AG10803 (cell line): ENCODE results near the gene DNAAF2.

Experiments used
- DNase-seq: peaks from one replicate; pipeline ENCODE4 v3.0.0; 2010; ENCODE audit warnings: low read depth
- H3K4me3 ChIP-seq: 2 replicates; pipeline ENCODE4 v1.5.1; 2011; ENCODE audit warnings: mild to moderate bottlenecking, low read length, control low read depth
- TF ChIP-seq, protein P1 (sequence below): conservative IDR thresholded peaks from 2 replicates; pipeline ENCODE4 v1.5.1; 2011; ENCODE audit warnings: mild to moderate bottlenecking, low read length, control low read depth, inconsistent platforms

The DNAAF2 gene

GRCh38 chr14:49598485-49599300 is 36.4 kb downstream of the DNAAF2 start, which contains the start of gene LRR1:
TSS of gene LRR1 (plus strand) at chr14:49598940. CDS start at chr14:49599021, 81 bp downstream.
- H3K4me3 ChIP-seq, result peak within 1 kb of the TSS; percentile 96
- peak; percentile 72 for DNase-seq
- TF ChIP-seq, protein P1, sequence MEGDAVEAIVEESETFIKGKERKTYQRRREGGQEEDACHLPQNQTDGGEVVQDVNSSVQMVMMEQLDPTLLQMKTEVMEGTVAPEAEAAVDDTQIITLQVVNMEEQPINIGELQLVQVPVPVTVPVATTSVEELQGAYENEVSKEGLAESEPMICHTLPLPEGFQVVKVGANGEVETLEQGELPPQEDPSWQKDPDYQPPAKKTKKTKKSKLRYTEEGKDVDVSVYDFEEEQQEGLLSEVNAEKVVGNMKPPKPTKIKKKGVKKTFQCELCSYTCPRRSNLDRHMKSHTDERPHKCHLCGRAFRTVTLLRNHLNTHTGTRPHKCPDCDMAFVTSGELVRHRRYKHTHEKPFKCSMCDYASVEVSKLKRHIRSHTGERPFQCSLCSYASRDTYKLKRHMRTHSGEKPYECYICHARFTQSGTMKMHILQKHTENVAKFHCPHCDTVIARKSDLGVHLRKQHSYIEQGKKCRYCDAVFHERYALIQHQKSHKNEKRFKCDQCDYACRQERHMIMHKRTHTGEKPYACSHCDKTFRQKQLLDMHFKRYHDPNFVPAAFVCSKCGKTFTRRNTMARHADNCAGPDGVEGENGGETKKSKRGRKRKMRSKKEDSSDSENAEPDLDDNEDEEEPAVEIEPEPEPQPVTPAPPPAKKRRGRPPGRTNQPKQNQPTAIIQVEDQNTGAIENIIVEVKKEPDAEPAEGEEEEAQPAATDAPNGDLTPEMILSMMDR, result no peak

- TF ChIP-seq, protein P1, result no peak
- no peak for DNase-seq
- H3K4me3 ChIP-seq, result peak overlapping the region; percentile 96
Observed at GRCh38 chr14:49598189-49598484, 36.9 kb downstream of the DNAAF2 start.

DNA sequence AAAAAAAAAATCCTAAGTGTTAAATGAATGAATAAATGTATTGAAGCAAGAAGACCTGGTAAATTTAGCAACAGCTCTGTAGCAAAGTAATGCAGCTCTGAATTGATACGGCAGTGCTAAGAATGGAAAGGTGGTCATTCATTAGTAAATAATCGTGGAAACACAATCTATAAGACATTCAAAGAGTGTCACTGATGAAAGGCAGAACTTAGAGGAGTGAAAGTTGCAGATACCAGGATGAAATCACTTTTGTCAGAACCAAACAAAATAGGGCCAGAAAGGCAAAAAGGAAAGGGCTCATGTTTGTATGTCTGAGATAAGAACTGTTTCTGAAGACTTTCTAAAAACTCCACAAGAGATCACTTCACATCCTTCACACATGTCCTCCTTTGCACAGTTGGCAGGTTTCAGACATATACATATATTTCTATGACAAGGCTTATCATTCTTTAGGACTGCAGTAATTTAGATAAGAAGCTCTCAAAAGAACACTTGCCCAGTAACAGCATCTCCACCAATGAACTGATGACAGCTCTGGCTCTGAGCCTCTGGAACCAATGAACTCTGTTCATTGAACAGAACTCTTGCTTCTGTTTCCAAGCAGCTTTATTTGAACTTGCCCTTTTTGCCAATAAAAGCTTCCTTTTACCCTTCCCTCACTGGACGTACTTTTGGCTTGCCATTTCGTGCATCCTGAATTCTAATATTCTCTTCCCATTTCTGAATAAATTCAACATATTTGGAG is 40.5 kb downstream of the DNAAF2 start:
- H3K4me3 ChIP-seq, result no peak overlapping the region
- TF ChIP-seq, protein P1, result no peak
- DNase-seq, result no peak

DNA sequence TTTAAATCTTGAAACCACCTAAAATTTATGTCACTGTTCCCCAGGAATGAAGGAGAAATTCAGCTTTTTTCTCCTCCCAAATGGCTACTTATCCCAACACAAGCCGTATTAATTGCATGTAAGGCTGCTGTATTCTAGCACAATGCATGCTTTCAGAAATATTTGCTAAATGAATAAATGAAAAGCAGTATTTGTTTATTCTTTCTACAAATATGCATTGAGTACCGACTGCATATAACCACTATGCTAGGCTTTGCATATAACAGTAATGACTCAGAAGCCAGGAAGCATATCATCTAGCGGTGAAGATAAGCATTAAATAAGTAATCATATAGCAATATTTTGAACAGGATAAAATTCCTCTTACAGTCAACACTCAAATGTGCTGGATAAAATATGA is 42.0 kb downstream of the DNAAF2 start:
- TF ChIP-seq, protein P1, result no peak
- no peak for DNase-seq
- no peak overlapping the region for H3K4me3 ChIP-seq

- H3K4me3 ChIP-seq, result no peak overlapping the region
- DNase-seq, result no peak
- TF ChIP-seq, protein P1, result no peak
Observed at GRCh38 chr14:49589387-49589786, 45.7 kb downstream of the DNAAF2 start.

DNA sequence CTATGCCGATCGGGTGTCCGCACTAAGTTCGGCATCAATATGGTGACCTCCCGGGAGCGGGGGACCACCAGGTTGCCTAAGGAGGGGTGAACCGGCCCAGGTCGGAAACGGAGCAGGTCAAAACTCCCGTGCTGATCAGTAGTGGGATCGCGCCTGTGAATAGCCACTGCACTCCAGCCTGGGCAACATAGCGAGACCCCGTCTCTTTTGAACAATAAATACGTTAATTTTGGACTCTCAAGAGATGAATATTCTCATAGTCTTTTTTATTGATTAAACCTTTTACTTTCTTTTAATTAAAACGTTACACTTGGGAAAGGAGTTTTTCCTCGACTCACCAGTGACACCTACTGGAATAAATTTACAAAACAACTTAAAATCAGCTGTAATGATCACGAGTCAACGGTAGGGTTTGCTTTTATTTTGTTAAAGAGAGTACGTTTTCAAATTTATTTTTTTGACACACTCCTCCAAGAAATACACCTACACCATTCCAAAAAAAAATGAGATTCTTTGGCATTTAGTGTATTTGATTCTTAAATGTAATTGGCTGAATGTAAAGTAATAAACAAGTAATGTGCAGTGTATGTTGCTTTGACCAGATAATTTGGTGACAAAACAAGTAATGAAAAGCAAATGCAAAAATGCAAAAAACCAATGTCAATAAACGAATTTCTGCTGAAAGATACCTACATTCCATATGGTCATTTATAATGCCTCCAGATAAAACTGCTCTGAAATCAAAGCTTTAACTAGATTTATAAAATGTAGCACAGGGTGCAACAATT is 48.2 kb downstream of the DNAAF2 start:
- DNase-seq, result peak; percentile 78
- TF ChIP-seq, protein P1, result peak; percentile 86

More for the DNA sequence above, 48.2 kb downstream of the DNAAF2 start:
- H3K4me3 ChIP-seq, result peak overlapping the region; percentile 33
